ENCODE measurements around the gene MKLN1. TPM values are rescaled to one million over a fixed set of nuclear protein-coding genes. Genes with fewer than 3 reads are reported as not detected.

MKLN1 gene
- total and polyA plus RNA-seq, 2 donors from 2014 or later = 24.4 to 77.0 TPM

- Histone ChIP-seq H3K4me1 (ENCODE audit: control insufficient read depth in 2 of 3, insufficient read depth in 2 of 3, low read depth in 1 of 3, low read length in 3 of 3) (peaks cover 0 to 3% (median 2%) of the 10 kb centered on the region in 3 donors), H3K9ac (ENCODE audit: low read length in 3 of 3) (no peak overlapping the region), H3K27me3 (ENCODE audit: control insufficient read depth, insufficient read depth, low read length) (no peaks in the 10 kb centered on the region), H3K9me3 (ENCODE audit: control insufficient read depth in 2 of 3, insufficient read depth in 1 of 3, low read length in 3 of 3) (no peaks in the 10 kb centered on the region), H3K4me3 (ENCODE audit: low read length in 3 of 3) (no peak overlapping the region), H3K27ac (ENCODE audit: low read depth in 2 of 2, low read length in 2 of 2) (no peak overlapping the region), H3K36me3 (ENCODE audit: control insufficient read depth in 2 of 3, insufficient read depth in 3 of 3, low read length in 3 of 3) (no peaks in the 10 kb centered on the region)
- intact Hi-C loops (cut with DNase I) = no loop called here
- no peak for FAIRE-seq
- no peak for TF ChIP-seq CTCF (IDR thresholded peaks at IDR 0.05; ENCODE audit: borderline replicate concordance, extremely low read depth, insufficient read depth)
- DNase-seq = no peak
Measured at GRCh38 chr7:131300078-131300477, 27.6 kb upstream of the MKLN1 start.

- intact Hi-C loops (cut with DNase I) = no loop called here
- peaks cover 0 to 3% (median 2%) of the 10 kb centered on the region in 3 donors for H3K4me1 ChIP-seq (ENCODE audit: control insufficient read depth in 2 of 3, insufficient read depth in 2 of 3, low read depth in 1 of 3, low read length in 3 of 3)
- FAIRE-seq = no peak
- H3K4me3 ChIP-seq (ENCODE audit: low read length in 3 of 3) = no peak overlapping the region
- no peaks in the 10 kb centered on the region for H3K36me3 ChIP-seq (ENCODE audit: control insufficient read depth in 2 of 3, insufficient read depth in 3 of 3, low read length in 3 of 3)
- no peak overlapping the region for H3K9ac ChIP-seq (ENCODE audit: low read length in 3 of 3)
- no peak overlapping the region for H3K27ac ChIP-seq (ENCODE audit: low read depth in 2 of 2, low read length in 2 of 2)
- H3K9me3 ChIP-seq (ENCODE audit: control insufficient read depth in 2 of 3, insufficient read depth in 1 of 3, low read length in 3 of 3) = no peaks in the 10 kb centered on the region
- peak in 3 of 5 donors; percentile 16 to 48 (median 45) for DNase-seq
- no peaks in the 10 kb centered on the region for H3K27me3 ChIP-seq (ENCODE audit: control insufficient read depth, insufficient read depth, low read length)
- TF ChIP-seq CTCF (IDR thresholded peaks at IDR 0.05; ENCODE audit: borderline replicate concordance, extremely low read depth, insufficient read depth) = no peak
Measured at GRCh38 chr7:131300572-131301466, 26.9 kb upstream of the MKLN1 start.

GRCh38 chr7:131302446-131302845 is 25.2 kb upstream of the MKLN1 start:
- Histone ChIP-seq H3K9me3 (ENCODE audit: control insufficient read depth in 2 of 3, insufficient read depth in 1 of 3, low read length in 3 of 3) (peaks cover 0 to 3% (median 0%) of the 10 kb centered on the region in 3 donors), H3K4me1 (ENCODE audit: control insufficient read depth in 2 of 3, insufficient read depth in 2 of 3, low read depth in 1 of 3, low read length in 3 of 3) (peaks cover 0 to 3% (median 2%) of the 10 kb centered on the region in 3 donors), H3K4me3 (ENCODE audit: low read length in 3 of 3) (no peak overlapping the region), H3K9ac (ENCODE audit: low read length in 3 of 3) (no peak overlapping the region), H3K27ac (ENCODE audit: low read depth in 2 of 2, low read length in 2 of 2) (no peak overlapping the region), H3K27me3 (ENCODE audit: control insufficient read depth, insufficient read depth, low read length) (no peaks in the 10 kb centered on the region), H3K36me3 (ENCODE audit: control insufficient read depth in 2 of 3, insufficient read depth in 3 of 3, low read length in 3 of 3) (no peaks in the 10 kb centered on the region)
- DNase-seq = no peak
- no peak for TF ChIP-seq CTCF (IDR thresholded peaks at IDR 0.05; ENCODE audit: borderline replicate concordance, extremely low read depth, insufficient read depth)
- intact Hi-C loops (cut with DNase I) = no loop called here
- no peak for FAIRE-seq
